Activated CD8-positive, alpha-beta memory T cell treated with anti-CD3 and anti-CD28 coated beads for 48 hours (primary cell): Measurements from ENCODE around the gene S100A7A.
"Not testable (repeated sequence)": the region's sequence is repeated elsewhere in the genome, so short reads cannot be mapped to it uniquely, and the experiment has no call there.

ENCODE experiments used
- DNase-seq, 3 experiments: peaks; one replicate each; pipeline ENCODE4 v3.0.0-alpha.2; 2020; ENCODE audit warnings: low read depth in 2 of 3, low spot score in 2 of 3

The S100A7A gene

DNA sequence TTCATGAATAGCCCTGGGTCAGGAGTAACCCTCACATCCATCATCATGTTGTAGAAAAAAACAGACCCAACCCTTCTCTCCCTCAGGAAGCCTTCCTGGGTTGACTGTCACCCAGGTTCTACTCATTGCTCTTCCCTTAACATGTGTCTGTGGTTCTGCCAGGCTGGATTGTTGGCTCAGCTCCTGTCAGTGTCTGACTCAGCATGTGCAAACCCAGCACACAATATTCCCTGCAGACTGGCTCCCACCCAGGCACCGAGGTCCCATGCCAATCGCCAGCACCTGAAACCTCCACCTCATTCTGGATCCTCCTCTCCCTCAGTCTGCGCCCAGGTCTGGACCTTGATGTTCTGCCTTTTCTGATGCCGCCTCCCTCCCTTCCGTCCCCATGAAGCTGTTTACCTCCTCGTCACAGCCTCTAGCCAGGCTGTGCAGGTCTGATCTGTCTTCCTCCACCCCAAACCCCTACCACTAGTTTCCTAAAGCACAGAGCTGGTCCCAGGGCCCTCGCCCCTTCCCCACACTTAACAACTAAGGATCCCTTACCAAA, 21.1 kb upstream of the S100A7A start:
- DNase-seq, result no peak

DNA sequence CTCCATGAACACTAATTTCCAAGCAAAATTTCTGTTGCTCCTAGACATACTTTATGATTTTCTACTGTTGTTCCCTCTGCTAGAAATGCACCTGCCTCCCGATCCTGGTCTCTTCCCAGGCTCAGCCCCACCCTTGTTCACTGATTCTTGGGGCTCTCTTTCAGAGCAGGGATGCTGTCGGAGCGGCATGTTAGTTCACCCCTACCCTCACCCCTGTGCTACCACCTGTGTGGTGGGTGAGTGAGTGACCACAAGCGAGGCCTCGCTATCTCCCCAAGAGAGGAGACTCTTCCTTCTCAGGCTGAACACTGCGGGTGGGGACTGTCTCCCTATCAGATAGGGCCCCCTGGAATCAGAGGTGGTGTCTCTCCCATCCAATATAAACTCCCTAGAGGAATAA, 20.5 kb upstream of the S100A7A start:
- DNase-seq, result no peak

DNA sequence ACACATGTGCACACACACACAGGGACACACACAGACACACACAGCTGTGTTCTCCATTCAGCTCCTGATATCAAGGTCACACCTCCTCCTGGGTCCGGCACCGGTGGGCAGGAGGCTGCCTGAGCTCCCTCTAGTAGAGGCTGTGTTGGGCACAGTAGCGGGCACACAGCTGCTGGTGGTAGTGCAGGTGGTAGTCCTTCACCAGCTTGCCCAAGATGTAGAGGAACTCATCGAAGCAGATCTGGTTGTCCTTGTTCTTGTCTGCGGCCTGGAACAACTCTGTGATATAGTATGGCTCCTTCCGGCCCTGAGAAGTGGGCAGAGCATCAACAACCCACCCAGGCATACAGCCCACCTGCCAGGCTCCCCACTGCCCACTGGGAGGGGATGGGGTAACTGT, 19.9 kb upstream of the S100A7A start:
- DNase-seq, result no peak

DNA sequence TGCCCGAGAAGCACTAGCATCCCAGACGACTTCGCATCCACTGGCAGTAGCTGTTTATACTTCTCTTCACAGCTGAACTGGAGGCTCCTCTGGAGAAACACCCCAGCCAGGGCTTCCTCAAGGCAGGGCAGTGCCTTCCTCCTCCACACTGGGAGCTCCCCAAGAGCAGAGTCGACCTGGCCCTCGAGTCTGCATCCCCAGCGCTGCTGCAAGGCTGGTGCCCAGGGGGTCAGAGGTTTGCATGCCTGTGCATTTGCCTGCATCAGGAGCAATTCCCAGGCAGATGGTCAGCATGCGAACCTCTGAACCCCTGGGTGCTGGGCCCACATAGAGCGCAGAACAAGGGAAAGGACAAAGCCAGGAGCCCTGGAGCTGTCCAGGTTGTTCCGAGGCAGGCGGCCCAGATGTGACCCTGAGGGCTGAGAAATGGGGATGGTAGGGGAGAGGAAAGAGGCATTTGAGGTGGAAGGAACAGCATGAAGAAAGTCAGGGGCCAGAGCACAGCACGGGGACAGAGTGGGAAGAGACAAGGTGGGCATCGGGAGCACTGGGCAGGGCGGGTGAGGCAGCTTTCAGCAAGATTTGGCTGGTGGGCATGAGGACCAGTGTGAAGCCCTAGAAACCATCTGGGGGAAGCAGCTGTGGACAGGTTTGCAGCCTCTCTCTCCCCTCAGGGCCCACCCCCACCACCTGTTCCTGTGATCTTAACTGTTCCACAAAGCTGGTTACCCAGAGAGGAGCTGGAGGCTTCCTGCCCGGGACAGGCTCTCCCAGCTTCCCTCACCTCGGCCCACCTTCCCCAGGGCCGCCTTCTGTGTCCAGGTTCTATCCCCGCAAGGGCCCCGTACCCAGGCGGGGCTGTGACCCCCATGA, 19.0 kb upstream of the S100A7A start:
- no peak for DNase-seq

DNA sequence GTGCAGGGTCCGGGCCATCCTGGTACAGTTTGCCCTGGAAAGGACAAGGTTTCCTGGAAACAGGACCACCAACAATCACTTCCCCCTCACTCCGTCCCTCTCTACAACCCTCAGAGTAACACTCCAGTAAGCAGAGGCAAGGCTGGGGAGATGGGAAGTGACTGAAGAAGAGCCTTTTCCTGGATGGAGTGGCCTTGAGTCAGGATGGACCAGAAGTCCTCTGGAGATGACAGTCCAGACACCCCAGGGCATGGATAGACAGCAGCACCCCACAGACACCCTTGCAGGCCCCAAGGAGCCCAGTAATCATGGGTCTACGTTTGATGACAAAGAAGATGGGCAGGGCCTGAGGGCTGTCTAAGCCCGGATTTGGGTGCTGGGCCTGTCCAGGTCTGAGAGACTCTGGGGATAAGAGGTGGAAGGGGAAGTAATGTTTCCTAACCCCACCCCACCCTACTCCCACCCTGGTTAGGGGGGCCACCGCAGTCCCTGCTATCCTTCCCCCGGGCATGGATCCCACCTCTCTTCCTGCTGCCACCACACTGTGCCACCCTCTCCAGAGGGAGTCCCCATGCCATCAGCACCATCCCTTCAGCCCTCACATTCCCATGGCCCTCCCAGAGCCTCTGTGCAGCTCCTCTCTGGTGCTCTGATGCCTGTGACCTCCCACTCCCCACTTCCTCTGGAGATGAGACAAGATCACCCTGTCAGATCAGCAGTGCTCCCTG, 18.2 kb upstream of the S100A7A start:
- no peak for DNase-seq

DNA sequence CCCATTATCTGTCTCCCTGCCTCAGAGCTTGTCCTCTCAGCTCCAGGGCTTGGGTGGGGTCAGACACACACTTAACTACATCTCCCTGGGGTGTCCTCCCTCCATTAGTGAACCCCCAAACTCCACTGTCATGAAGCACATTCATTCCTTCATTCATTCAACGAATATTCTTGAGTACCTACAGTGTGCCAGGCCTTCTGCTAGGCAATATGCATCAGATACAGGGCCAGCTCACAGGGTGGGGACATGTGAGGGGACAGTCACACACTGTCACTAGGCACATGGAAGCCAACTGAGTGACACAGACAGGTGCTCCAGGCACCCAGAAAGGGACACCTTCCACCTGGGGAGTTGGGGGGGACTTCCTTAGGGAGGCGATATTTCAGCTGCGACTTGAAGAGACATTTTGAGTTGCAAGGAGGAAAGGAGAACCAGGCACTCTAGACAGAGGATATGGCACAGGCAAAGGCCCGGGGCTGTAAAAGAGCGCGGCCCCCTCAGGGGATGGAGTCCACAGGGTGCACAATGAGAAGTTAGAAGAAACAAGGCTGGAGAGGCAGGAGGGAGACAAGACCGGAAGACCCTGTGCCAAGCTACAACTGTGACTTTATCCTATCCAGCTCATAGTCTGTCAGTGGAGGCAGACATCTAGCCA, 16.8 kb upstream of the S100A7A start:
- no peak for DNase-seq

DNA sequence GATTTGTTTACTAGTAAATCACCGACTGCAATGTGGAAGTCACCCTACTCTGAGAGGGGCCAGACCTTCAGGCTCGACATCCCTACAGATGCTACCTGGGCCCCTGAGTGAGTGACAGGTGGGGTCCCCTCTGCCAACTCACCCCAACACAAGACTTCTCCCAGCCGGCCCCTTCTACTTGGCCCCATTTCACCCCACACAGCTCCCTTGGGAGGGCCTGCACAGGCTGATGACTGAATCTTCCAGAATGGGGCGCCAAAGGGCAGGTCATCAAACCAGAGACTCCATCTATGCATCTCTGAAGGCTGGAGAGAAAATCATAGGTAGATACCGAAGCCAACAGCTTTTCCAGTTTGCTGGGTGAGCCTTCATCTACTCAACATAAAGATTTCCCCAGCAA, 16.1 kb upstream of the S100A7A start:
- no peak for DNase-seq

DNA sequence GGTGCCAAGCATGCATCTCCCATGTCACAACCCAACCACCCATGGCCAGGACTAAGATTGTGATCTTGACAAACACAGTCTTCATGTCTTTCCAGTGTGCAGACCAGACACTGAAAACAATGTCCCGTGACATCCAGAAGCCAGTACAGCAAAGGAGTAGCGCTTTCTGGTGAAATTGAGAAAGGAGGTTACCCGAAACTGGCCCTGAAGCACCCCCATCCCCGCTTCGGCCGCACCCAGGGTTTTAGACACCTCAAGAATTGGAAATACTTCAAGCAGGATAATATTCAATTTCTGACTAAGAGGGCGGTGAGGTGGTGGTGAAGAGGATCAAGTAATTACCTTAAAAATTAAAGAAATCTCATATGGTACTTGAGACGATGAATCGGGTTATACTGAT, 14.9 kb upstream of the S100A7A start:
- no peak for DNase-seq

DNA sequence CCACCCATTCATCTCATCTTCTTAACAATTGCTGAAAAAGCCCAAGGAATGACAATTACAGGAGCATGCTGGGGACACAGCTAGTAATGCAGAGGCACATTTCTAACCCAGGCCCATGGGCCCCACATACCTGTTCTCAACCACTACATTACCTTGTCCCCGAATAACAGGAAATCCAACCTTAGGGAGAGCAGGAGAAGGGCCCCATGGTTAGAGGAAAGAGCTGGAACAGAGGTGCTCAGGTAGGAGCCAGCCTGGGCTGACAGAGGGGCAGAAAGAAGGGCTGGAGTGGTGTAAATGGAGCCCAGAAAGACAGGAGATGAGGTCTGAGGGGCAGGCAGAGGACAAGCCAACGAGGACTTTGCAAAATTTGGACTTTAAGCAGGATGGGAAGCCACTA, 14.1 kb upstream of the S100A7A start:
- DNase-seq, result no peak

DNA sequence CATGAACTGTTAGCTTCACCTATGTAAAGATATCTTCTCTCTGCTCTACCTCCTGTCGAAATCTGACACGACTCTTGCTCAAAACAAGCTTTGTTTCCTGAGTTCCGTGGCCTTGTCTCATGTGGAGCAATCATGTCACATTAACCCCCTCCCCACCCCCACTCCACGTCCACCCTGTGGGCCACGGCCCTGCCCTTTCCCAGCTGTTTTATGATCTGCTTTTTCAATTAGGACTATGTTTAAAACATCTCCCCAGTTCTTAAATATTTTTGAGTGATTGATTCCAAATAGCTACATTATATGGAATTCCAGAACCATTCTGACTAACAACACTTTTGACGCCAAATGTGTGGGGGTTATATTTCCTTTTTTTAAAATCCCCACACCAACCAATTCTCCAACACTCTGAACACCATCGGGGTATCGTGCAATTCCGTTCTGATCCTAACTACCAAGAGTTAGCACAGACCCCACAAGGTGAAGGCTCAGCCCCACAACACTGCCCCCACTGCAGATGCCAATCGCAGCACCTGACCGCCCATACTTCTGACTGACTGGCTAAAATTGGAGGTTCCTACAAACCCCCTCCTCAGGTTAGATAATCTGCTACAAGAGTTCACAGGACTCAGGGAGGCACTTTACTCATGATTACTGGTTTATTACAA, 12.8 kb upstream of the S100A7A start:
- no peak for DNase-seq

DNA sequence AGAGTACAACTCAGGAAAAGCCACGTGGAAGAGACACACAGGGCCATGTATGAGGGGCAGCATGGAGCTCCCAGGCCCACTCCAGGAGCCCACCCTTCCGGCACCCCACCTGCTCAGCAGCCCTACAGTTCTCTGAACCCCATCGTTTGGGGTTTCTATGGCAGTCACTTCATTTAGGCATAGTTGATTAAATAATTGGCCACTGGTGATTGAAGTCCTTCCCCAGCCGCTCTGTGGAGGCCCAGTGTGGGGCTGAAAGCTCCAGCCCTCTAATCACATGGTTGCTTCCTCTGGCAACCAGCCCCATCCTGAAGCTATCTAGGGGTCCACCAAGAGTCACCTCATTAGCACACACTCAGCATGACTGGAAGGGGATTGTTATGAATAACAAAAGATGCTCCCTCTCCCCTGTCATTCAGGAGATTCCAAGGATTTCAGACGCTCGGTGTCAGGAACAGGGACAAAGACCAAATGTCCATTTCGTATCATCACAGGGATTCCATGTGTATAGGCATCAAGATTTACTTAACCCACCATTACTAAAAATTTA, 12.2 kb upstream of the S100A7A start:
- DNase-seq, result no peak

DNA sequence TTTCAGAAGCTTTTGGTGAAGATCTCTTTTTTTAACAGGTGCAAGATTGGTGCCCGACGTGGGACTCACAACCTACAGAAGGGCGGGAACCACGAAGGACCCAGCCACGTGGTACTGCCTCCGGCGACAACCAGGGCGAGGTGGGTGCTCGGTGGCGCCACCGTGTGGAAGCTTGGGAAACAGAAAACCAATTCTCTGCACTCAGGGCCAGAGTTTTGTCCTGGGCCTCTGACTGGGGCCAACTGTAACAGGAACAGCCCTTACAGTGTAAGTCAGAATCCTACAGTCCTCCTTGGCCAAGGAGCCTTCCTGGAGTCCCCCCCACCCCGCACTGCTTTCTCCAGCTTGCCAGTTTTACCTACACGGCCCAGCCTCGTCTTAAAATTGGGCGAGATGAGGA, 11.6 kb upstream of the S100A7A start:
- peak; percentile 16 to 48 (median 19) for DNase-seq

DNA sequence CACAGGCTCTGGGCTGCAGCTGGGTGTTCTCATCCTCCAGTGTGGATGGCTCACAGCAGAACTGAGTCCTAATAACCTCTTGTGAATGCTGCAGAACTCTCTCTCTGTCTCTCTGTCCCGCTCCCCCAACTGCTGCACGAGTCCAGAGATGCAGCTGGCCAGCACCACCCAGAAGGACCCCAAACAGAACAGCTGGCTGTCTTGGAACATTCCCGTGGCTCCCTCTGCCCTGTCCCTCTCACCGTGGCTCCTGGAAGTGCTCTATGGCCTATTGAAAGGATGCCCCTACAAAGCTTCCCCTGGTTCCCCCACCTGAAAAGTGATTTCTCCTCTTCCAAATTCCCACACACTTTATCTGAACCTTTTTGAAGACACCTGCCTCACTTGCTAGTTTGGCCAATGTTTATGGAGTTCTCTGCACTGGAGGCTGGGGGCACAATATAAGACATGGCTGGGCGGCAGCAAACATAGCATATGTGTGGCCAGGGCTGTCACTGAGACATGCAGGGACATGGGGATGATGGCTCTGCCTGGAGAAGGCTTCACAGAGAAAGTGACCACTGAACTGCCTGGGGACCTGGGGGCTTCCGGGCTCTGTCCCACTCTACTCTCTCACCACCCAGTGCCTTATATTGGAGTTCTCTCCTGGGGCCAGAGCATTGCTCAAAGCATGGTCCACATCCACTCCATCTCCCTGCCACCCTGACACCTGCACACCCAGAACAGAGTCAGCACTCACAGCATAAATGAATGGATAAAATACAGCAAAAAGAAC, 10.3 kb upstream of the S100A7A start:
- not testable (repeated sequence) for DNase-seq

DNA sequence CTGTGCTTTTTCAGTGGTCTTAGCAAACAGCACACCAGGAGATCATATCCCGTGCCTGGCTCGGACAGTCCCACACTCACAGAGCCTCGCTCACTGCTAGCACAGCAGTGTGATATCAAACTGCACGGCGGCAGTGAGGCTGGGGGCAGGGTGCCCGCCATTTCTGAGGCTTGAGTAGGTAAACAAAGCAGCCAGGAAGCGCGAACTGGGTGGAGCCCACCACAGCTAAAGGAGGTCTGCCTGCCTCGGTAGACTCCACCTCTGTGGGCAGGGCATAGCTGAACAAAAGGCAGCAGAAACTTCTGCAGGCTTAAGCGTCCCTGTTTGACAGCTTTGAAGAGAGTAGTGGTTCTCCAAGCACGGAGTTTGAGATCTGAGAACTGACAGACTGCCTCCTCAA, 9.0 kb upstream of the S100A7A start:
- DNase-seq, result not testable (repeated sequence)

DNA sequence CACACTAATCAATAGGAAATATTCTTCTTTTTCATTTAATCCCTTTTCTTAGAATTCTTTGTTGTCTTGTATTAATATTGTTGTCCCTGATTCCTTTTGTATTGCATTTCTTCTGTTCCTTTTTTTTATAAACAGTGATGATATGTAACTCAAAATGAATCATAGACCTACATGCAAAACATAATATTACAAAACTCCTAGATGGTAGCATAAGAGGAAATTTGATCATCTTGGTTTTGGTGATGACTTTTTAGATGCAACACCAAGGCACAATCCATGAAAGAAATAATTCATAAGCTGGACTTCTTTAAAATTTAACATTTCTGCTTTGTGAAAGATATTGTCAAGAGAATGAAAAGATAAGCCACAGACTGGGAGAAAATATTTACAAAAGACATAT, 2.4 kb upstream of the S100A7A start:
- DNase-seq, result not testable (repeated sequence)

DNA sequence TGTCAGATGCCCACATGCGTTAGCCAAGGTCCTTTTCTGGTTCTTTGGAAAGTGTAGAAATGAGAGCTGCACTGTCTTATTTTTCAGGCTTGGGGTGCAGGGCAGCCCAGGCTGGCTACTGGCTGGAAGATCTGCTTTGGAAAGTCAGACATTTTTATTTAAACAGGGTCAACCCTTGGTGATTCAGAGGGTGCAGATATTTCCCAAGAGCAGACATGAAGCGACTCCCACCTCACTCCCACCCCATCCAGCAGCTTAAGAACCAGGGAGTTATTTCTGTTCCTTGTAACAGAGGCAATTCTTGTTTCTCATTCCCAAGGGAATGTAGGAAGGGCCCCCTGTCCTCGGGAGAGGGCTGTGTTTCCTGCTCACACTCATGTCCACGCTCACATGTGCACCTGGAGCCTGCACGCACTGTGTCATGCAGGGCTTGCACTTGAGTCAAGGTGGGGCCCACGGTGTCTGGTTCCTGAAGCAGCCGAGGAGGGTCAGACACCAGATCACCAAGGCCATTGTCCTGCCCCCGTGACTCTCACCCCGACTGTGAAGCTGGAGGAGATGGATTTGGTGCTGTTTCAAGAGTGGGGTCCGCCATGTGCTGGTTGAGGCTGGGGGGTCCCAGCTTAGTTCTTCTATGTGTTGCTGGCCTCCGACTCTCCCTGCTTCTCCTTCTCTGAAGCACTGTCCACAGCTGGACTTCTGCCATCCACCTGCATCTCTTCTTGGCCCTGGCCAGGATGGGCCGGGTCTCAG, 992 bp downstream of the S100A7A start:
- no peak for DNase-seq

DNA sequence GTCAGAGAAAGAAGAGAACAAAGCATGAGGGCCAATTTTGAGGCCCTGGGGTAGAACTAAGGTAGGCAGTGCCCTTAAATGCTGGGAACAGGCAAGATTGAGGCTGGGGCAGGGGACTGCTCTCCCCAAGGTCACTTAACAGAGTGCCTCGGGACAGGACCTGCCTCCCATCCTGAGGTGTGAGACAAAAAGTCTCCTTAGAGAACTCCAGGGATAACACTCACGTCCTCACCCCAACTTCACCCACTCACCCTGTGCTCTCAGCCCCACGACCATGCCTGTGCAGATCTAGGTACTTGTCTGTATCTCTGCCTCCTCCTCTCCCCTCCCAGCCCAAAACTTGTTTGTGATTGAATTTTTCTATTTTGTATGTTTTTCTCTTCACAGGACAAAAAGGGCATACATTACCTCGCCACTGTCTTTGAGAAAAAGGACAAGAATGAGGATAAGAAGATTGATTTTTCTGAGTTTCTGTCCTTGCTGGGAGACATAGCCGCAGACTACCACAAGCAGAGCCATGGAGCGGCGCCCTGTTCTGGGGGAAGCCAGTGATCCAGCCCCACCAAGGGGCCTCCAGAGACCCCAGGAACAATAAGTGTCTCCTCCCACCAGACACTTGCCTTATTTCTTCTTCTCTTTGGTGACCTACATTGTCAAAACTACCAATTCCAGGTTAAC, 2.6 kb downstream of the S100A7A start:
- not testable (repeated sequence) for DNase-seq

DNA sequence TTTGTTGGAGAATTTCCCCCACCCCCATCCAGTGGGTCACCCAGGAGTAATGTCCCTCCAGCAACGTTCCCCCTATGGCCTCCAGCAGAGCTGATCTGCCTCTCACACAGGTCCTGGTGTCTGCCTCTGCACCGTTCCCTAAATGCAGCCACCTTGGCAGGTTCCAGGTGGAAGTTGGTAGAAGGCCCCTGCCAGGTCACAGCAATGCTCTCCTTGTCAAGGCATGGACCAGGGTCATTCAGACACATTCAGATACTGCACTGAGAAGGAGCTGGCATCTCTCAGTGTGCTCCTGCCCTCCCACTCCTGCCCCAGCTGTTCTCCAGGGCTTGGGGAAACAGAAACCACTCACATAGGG, 3.1 kb downstream of the S100A7A start:
- not testable (repeated sequence) for DNase-seq

DNA sequence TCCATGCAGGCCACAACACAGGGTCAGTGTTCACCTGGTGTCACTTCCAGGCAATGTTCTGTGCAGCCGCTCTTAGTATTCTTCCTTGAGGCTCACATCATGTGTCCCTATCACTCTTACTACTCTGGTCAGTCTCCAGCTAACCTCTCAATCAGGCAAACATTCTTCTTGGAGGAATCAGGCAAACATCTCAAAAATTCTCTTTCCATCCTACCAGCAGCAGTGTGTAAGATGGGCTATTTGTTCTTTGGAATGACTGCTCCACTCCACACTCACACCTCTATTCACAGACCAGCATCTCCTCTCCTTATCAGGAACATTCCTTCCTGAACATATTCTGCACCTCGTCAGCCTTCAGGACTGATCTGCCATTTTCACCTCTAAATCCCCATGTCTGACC, 4.0 kb downstream of the S100A7A start:
- no peak for DNase-seq
